ENCODE measurements around the gene ZBTB12.
A peak's percentile ranks its signal among the peaks of the same experiment; 100 is the strongest.
"Not testable (repeated sequence)": the region's sequence is repeated elsewhere in the genome, so short reads cannot be mapped to it uniquely, and the experiment has no call there.

ZBTB12 gene

DNA sequence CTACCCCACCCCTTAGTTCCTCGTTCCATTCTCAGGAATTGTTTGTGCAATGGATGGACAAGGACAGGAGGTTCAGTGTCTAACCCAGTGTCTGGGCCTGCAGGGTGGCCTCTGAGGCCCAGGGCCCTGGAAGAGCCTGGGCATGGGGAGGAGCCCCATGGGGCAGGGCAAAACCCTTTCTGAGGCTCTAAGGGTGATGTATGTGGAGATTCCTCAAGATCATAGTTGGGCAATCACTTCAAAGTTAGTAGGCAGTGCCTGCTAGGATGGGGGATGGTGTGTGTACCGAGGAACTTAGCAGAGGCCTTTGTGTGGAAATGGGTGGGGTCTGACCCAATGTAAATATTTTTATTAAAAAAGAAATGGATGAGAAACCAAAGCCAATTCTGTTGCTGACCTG is 18.9 kb upstream of the ZBTB12 start:
- no peak for DNase-seq

GRCh38 chr6:31919624-31920303 is 17.9 kb upstream of the ZBTB12 start:
- DNase-seq, result no peak

- no peak for DNase-seq
Measured at GRCh38 chr6:31918069-31918720, 16.3 kb upstream of the ZBTB12 start.

DNA sequence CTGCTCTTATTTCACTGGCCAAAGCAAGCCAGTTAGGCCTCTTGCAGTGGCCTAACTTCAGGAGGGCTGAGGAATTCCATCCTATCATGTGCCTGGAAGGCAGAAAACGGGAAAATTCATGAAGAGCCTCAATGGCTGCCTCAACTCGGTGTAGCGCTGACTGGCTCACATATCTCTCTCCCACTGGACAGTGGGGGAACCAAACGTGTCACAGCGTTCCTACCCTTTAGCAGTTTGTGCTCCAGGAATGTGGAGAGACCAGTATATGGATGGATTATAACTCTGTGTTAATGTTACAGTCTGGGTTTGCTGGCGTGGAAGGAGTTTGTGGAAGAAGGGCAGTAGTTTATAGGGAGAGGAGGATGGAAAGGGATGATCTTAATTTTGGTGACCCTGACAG is 13.9 kb upstream of the ZBTB12 start:
- DNase-seq, result no peak

DNA sequence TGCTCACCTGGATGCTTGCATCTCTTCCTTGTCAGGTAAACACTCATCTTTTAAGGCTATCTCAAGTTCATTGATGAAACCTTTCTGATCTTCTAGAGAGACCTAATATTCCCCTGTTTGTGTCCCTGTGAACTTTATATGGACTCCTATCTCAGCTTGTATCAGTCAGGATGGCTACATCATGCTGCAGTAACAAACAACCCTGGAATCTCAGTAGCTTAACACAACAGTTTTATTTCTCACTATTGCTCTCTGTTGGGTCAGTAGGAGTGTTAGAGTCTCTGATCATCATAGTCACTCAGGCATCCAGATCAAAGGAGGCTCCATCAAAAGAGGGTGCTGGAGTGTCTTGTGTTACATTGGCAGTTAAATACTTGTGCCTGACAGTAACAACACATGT is 13.5 kb upstream of the ZBTB12 start:
- no peak for DNase-seq

GRCh38 chr6:31911826-31912585 is 10.1 kb upstream of the ZBTB12 start:
- DNase-seq, result no peak

DNA sequence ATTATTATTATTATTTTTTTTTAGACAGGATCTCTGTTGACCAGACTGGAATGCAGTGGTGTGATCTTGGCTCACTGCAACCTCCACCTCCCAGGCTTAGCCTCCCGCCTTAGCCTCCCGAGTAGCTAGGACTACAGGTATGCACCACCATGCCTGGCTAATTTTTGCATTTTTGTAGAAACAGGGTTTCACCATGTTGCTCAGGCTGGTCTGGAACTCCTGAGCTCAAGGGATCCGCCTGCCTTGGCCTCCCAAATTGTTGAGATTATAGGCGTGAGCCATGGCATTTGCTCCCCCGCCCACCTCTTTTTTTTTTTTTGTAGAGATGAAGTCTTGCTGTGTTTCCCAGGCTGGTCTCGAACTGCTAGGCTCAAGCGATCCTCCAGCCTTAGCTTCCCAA is 7.4 kb upstream of the ZBTB12 start:
- DNase-seq, result not testable (repeated sequence)

DNA sequence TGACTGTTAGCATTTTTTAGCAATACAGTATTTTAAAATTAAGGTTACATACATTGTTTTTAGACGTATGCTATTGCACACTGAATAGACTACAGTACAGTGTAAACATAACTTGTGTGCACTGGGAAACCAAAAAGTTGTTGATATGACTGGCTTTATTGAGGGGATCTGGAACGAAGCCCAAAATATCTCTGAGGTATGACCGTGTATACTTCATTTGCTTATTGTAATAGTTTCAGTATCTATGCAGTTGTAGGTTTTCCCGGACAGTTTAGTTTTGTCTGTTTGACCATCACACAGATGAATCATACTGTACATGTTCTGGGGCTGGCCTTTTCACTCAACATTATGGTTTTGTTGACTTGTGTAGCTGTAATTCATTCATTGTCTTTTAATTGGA is 6.9 kb upstream of the ZBTB12 start:
- DNase-seq, result no peak

DNA sequence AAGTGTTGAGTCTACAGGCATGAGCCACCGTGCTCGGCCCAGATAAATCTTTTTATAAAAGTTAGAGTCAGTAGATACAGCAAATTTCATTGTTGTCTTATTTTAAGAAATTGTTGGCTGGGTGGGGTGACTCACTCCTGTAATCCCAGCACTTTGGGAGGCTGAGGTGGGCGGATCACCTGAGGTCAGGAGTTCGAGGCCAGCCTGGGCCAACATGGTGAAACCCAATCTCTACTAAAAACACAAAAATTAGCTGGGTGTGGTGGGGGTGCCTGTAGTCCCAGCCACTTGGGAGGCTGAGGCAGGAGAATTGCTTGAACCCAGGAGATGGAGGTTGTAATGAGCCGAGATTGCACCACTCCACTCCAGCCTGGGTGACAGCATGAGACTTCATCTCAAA is 6.4 kb upstream of the ZBTB12 start:
- not testable (repeated sequence) for DNase-seq

DNA sequence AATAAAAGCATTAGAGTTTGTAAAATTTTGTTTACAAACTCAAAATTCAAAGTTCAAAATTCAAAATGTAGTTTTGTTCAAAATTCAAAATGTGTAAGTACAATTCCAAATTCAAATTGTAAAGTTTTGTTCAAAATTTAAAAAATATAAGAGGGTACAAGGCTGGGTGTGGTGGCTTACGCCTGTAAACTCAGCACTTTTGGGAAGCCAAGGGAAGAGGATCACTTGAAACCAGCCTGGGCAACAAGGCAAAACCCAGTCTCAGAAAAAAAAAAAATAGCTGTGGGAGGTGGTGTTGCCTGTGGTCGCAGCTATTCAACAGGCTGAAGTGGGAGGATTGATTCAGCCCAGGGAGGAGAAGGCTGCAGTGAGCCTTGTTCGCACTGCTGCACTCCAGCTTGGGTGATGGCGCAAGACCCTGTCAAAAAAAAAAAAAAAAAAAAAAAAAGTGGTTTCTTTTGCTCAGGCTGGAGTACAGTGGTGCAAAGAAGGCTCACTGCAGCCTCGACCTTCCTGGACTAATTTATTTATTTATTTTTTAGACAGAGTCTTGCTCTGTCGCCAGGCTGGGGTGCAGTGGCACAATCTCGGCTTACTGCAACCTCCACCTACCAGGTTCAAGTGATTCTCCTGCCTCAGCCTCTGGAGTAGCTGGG is 5.4 kb upstream of the ZBTB12 start:
- DNase-seq, result peak in 1 of 2 donors; percentile 64

DNA sequence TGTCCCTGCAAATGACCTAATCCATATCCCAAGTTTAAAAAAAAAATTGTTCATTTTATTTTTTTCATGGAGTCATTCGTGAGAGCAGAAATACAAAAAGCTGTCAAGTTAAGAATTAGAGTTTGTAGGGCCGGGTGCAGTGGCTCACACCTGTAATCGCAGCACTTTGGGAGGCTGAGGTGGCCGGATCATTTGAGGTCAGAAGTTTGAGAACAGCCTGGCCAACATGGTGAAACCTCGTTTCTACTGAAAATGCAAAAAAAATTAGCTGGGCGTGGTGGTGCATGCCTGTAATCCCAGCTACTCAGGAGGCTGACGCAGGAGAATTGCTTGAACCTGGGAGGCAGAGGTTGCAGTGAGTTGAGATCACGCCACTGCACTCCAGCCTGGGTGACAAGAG is 4.8 kb upstream of the ZBTB12 start:
- not testable (repeated sequence) for DNase-seq

DNA sequence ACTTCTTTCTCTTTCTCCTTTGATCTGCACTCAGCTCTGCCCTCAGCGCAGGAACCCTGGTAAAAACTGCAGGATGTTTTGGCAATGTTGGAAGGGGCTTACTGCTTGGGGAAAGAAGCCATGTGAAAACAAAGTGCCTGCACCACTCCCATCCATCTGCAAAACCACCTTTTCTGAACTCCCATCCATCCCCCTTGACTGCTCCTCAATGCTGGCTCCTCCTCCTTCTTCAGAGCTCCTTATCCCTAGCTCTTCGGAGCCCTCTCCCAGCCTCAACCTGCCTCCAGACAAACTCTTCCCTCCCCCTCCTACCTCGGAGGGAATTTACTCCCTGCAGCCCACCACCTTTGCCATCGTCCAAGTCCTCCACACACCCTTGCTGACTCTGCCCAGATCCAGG is 4.2 kb upstream of the ZBTB12 start:
- no peak for DNase-seq

- DNase-seq, result no peak
Measured at GRCh38 chr6:31905041-31905440, 3.2 kb upstream of the ZBTB12 start.

- no peak for DNase-seq
Measured at GRCh38 chr6:31903957-31904356, 2.1 kb upstream of the ZBTB12 start.

DNA sequence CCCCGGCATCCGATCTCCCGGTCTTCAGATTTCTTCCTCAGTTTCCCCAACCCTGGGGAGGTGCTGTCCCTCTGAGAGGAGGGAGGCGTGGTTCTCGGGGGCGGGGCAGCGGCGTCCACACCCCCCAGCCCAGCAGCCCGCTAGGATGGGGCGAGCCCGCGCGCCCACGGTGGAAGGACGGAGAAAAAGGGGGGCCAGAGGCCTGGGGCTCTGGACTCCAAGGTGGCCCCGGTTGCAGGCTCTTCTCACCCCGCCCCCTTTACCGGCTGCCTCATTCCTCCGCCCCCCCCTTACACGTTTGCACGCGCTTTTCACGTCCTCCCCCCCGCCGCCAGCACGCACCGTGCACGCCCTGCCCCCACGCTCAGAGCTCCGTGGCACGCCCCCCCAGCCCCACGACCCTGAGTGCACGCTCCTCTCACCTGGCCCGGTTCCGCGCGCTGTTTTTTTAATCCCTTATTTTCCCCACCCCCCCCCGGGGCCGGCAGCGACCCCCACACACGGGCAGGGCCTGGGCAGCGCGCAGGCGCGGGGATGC is 402 bp downstream of the ZBTB12 start:
- no peak for DNase-seq

DNA sequence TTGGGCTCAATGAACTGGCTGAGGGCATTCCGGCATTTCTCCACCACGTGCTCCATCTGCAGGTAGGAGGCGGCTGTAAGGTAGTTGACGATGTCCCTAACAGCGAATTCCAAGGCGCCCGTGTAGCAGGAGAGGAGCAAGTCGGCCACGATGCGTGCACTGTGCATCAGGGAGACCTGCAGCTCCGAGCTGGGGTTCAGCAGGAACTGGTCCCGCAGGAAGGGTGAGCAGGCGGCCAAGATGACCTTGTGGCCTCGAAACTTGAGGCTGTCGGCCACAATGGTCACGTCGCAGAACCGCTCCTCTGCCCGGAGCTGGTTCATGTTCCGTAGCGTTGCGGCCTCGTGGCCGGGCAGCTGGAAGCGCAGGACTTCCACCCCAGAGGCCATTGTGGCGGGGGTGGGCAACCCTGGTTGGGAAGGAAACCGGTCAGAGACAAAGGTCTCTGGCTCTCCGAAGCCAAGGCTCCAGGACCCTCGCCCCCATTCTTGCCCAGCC is 920 bp downstream of the ZBTB12 start:
- no peak for DNase-seq

DNA sequence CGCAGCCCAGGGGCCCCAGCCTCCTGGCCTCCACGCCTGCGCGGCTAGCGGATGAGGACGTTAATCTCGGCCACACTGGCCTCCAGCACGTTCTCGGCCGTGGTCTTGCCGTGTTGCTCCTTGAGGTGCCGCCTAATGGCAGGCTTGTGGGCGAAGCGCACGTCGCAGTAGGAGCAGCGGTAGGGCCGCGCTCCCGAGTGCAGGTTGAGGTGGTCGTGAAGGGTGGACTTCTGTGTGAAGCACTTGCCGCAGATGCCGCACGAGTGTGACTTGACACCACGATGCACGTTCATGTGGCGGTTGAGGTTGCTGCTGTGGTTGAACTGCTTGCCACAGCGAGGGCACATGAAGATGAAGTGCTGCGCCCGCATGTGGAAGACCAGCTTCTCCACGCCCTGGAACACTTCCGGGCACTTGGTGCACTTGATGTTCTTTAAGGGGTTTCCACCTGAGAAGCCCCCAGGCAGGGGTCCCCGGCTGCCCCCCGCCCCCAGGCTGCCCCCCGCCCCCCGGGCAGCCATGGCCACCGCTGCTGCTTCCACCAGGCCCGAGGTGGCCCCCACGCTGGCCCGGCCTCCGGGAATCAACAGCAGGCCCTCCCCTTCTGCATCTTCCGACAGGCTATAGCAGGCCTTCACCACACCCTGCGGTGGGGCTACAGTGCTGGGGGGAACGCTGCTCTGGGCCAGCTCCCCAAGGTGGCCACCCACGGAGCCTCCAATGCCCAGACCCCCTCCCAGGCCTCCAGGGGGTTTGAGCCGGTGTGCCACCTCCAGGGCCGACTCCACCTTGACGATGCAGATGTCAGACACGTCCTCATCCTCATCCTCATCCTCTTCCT is 1.8 kb downstream of the ZBTB12 start:
- no peak for DNase-seq

GRCh38 chr6:31899215-31899614 is 2.7 kb downstream of the ZBTB12 start:
- DNase-seq, result no peak

GRCh38 chr6:31898383-31899011 is 3.4 kb downstream of the ZBTB12 start:
- no peak for DNase-seq

- peak; percentile 49 to 60 for DNase-seq
Measured at GRCh38 chr6:31897612-31898382, 4.1 kb downstream of the ZBTB12 start, which contains the start of gene EHMT2. EHMT2 (minus strand) TSS chr6:31897698; CDS start chr6:31897677, 21 bp downstream.

All from bone marrow (tissue), 2 donors.